ENCODE results near the gene CRYAA. TPM values are rescaled to one million over a fixed set of nuclear protein-coding genes. Genes with fewer than 3 reads are reported as not detected.
"Not testable (repeated sequence)": the region's sequence is repeated elsewhere in the genome, so short reads cannot be mapped to it uniquely, and the experiment has no call there.

The CRYAA gene
- polyA plus RNA-seq, 3 donors = not detected

DNA sequence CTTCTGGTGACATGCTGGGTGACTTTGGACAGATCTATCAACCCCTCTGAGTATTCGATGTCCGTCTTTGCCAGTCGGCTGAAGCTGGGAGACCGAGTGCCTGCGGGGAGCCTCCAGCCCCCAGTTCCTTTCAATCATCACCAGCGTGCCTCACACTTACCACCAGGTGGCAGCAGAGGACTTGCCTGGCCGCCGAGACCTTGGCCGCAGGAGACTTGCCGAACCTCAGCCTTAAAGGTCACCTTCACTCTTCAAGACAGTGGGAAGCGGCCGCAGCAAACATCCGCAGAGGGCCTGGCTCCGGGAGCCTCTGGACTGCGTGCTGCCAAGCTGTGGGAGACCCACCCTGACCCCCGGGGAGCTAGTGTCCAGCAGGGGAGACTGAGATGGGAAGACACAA is 7.8 kb downstream of the CRYAA start:
- H3K36me3 ChIP-seq (replicated peaks in 1 of 2; ENCODE audit: control insufficient read depth in 1 of 2, insufficient read depth in 2 of 2, low read length in 2 of 2); H2AFZ ChIP-seq (ENCODE audit: insufficient read depth, low read depth, low read length, poor library complexity, severe bottlenecking); H3K27me3 ChIP-seq (ENCODE audit: control insufficient read depth in 2 of 2, insufficient read depth in 2 of 2, low read length in 2 of 2); H3K27ac ChIP-seq (ENCODE audit: low read depth in 1 of 2, low read length in 2 of 2); DNase-seq; H3K9me3 Mint-ChIP-seq; H3K9ac ChIP-seq (ENCODE audit: insufficient read depth, low read length, poor library complexity, severe bottlenecking); H3K4me2 ChIP-seq (replicated peaks; ENCODE audit: extremely low read depth, low read length, poor library complexity, severe bottlenecking); H3K36me3 Mint-ChIP-seq; H3K4me3 ChIP-seq (replicated peaks in 1 of 3; ENCODE audit: low read depth in 2 of 3, low read length in 3 of 3); intact Hi-C loops (cut with micrococcal nuclease); H3K27me3 Mint-ChIP-seq (ENCODE audit: low read depth in 3 of 3); H3K27ac Mint-ChIP-seq; H3K9me3 ChIP-seq (replicated peaks in 1 of 2; ENCODE audit: control insufficient read depth in 1 of 2, insufficient read depth in 1 of 2, low read length in 2 of 2); H3K4me1 Mint-ChIP-seq; H3K79me2 ChIP-seq (ENCODE audit: insufficient read depth, low read length); H3K4me3 Mint-ChIP-seq; H3K4me1 ChIP-seq (ENCODE audit: control insufficient read depth in 1 of 2, insufficient read depth in 2 of 2, low read length in 2 of 2); H4K20me1 ChIP-seq (ENCODE audit: insufficient read depth, low read length): not testable (repeated sequence)
- WGBS (ENCODE audit: insufficient coverage) = no CpG with 5 or more reads among the region's 16 CpGs

GRCh38 chr21:43177043-43177906 is 8.5 kb downstream of the CRYAA start:
- H3K27me3 ChIP-seq (ENCODE audit: control insufficient read depth in 2 of 2, insufficient read depth in 2 of 2, low read length in 2 of 2); DNase-seq; H3K4me3 ChIP-seq (replicated peaks in 1 of 3; ENCODE audit: low read depth in 2 of 3, low read length in 3 of 3); H3K79me2 ChIP-seq (ENCODE audit: insufficient read depth, low read length); H3K9ac ChIP-seq (ENCODE audit: insufficient read depth, low read length, poor library complexity, severe bottlenecking); H3K4me3 Mint-ChIP-seq; H3K9me3 ChIP-seq (replicated peaks in 1 of 2; ENCODE audit: control insufficient read depth in 1 of 2, insufficient read depth in 1 of 2, low read length in 2 of 2); H3K9me3 Mint-ChIP-seq; H3K27ac ChIP-seq (ENCODE audit: low read depth in 1 of 2, low read length in 2 of 2); H3K4me2 ChIP-seq (replicated peaks; ENCODE audit: extremely low read depth, low read length, poor library complexity, severe bottlenecking); H3K27ac Mint-ChIP-seq; H3K27me3 Mint-ChIP-seq (ENCODE audit: low read depth in 3 of 3); intact Hi-C loops (cut with micrococcal nuclease); H3K36me3 Mint-ChIP-seq; H3K4me1 Mint-ChIP-seq; H3K4me1 ChIP-seq (ENCODE audit: control insufficient read depth in 1 of 2, insufficient read depth in 2 of 2, low read length in 2 of 2); H2AFZ ChIP-seq (ENCODE audit: insufficient read depth, low read depth, low read length, poor library complexity, severe bottlenecking); H3K36me3 ChIP-seq (replicated peaks in 1 of 2; ENCODE audit: control insufficient read depth in 1 of 2, insufficient read depth in 2 of 2, low read length in 2 of 2); H4K20me1 ChIP-seq (ENCODE audit: insufficient read depth, low read length): not testable (repeated sequence)
- WGBS (ENCODE audit: insufficient coverage) = no CpG with 5 or more reads among the region's 20 CpGs

DNA sequence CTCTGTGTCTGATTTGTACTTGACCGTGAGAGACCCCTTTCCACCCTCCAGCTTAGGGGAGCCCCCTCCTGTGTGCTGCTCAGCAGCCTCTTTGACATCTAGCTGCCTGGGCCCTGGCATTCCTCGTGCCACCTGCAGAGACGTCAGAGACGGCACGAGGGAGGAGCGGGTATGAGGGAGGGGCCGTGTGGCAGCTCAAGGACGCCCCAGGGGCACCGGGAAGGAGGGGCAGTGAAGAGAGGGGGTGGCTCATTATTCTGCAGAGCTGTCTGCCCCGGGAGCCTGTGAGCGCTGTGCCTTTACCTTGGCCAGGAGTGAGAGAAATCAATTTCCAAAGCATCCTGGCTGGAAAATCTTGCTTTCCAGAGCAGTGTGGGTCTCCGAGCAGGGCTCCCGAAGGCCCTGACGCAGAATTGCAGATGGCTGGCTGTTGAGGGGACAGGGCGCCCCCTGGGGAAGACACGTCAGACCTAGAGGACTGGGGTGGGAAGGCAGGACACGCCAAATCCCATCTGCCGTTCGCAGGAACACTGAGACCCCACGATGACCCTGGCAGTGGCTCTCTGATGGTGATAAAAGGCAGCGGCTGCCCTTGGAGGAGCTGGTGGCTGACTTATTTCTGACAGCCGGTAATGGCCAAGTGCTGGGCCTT is 9.5 kb downstream of the CRYAA start:
- H3K36me3 ChIP-seq (replicated peaks in 1 of 2; ENCODE audit: control insufficient read depth in 1 of 2, insufficient read depth in 2 of 2, low read length in 2 of 2); H3K27ac ChIP-seq (ENCODE audit: low read depth in 1 of 2, low read length in 2 of 2); H3K9me3 ChIP-seq (replicated peaks in 1 of 2; ENCODE audit: control insufficient read depth in 1 of 2, insufficient read depth in 1 of 2, low read length in 2 of 2); H3K4me2 ChIP-seq (replicated peaks; ENCODE audit: extremely low read depth, low read length, poor library complexity, severe bottlenecking); H3K27ac Mint-ChIP-seq; H2AFZ ChIP-seq (ENCODE audit: insufficient read depth, low read depth, low read length, poor library complexity, severe bottlenecking); H3K27me3 ChIP-seq (ENCODE audit: control insufficient read depth in 2 of 2, insufficient read depth in 2 of 2, low read length in 2 of 2); H3K4me1 Mint-ChIP-seq; H3K9me3 Mint-ChIP-seq; H3K4me3 ChIP-seq (replicated peaks in 1 of 3; ENCODE audit: low read depth in 2 of 3, low read length in 3 of 3); H4K20me1 ChIP-seq (ENCODE audit: insufficient read depth, low read length); H3K4me3 Mint-ChIP-seq; H3K9ac ChIP-seq (ENCODE audit: insufficient read depth, low read length, poor library complexity, severe bottlenecking); intact Hi-C loops (cut with micrococcal nuclease); H3K4me1 ChIP-seq (ENCODE audit: control insufficient read depth in 1 of 2, insufficient read depth in 2 of 2, low read length in 2 of 2); H3K36me3 Mint-ChIP-seq; H3K79me2 ChIP-seq (ENCODE audit: insufficient read depth, low read length); DNase-seq; H3K27me3 Mint-ChIP-seq (ENCODE audit: low read depth in 3 of 3): not testable (repeated sequence)
- WGBS (ENCODE audit: insufficient coverage) = no CpG with 5 or more reads among the region's 22 CpGs

- H3K9me3 ChIP-seq (replicated peaks in 1 of 2; ENCODE audit: control insufficient read depth in 1 of 2, insufficient read depth in 1 of 2, low read length in 2 of 2); H3K4me1 Mint-ChIP-seq; H4K20me1 ChIP-seq (ENCODE audit: insufficient read depth, low read length); H3K27ac ChIP-seq (ENCODE audit: low read depth in 1 of 2, low read length in 2 of 2); DNase-seq; H3K9ac ChIP-seq (ENCODE audit: insufficient read depth, low read length, poor library complexity, severe bottlenecking); H3K36me3 Mint-ChIP-seq; H3K4me1 ChIP-seq (ENCODE audit: control insufficient read depth in 1 of 2, insufficient read depth in 2 of 2, low read length in 2 of 2); H3K4me3 ChIP-seq (replicated peaks in 1 of 3; ENCODE audit: low read depth in 2 of 3, low read length in 3 of 3); H3K27me3 ChIP-seq (ENCODE audit: control insufficient read depth in 2 of 2, insufficient read depth in 2 of 2, low read length in 2 of 2); H3K4me2 ChIP-seq (replicated peaks; ENCODE audit: extremely low read depth, low read length, poor library complexity, severe bottlenecking); H3K4me3 Mint-ChIP-seq; H2AFZ ChIP-seq (ENCODE audit: insufficient read depth, low read depth, low read length, poor library complexity, severe bottlenecking); H3K79me2 ChIP-seq (ENCODE audit: insufficient read depth, low read length); H3K27me3 Mint-ChIP-seq (ENCODE audit: low read depth in 3 of 3); H3K36me3 ChIP-seq (replicated peaks in 1 of 2; ENCODE audit: control insufficient read depth in 1 of 2, insufficient read depth in 2 of 2, low read length in 2 of 2); H3K27ac Mint-ChIP-seq; H3K9me3 Mint-ChIP-seq; intact Hi-C loops (cut with micrococcal nuclease): not testable (repeated sequence)
- no CpG with 5 or more reads among the region's 15 CpGs for WGBS (ENCODE audit: insufficient coverage)
Observed at GRCh38 chr21:43181033-43181432, 12.2 kb downstream of the CRYAA start.
